ENCODE measurements around the gene POLR2C. TPM values are rescaled to one million over a fixed set of nuclear protein-coding genes. Genes with fewer than 3 reads are reported as not detected.
"Not testable (repeated sequence)": the region's sequence is repeated elsewhere in the genome, so short reads cannot be mapped to it uniquely, and the experiment has no call there.

Gene POLR2C
- total RNA-seq, 1 experiment from 2014 or later: 47.8 TPM

GRCh38 chr16:57435838-57436237 is 26.6 kb upstream of the POLR2C start:
- BruUV-seq (replicated peaks): no TSS peak
- peaks cover 16% of the 10 kb centered on the region for H3K36me3 ChIP-seq (ENCODE audit: low read depth)
- CTCF ChIA-PET: no interaction called here

GRCh38 chr16:57439947-57440346 is 22.5 kb upstream of the POLR2C start:
- Histone ChIP-seq H3K36me3 (ENCODE audit: low read depth) (peaks cover 15% of the 10 kb centered on the region), H3K79me2 (ENCODE audit: low read depth) (peaks cover 13% of the 10 kb centered on the region; the same call in 1 of the 2 replicates)
- BruUV-seq (replicated peaks); POLR2A ChIA-PET (ENCODE audit: unreplicated experiment); H3F3A ChIP-seq (ENCODE audit: insufficient read depth, low read depth); H3K27ac ChIP-seq; intact Hi-C loops (cut with micrococcal nuclease; ENCODE audit: unreplicated experiment); H3K9me2 ChIP-seq (ENCODE audit: insufficient read depth); H3K27me3 ChIP-seq (ENCODE audit: insufficient read depth, low read depth); H3K4me2 ChIP-seq; H3K9me3 ChIP-seq (ENCODE audit: insufficient read depth, low read depth); H3K4me1 ChIP-seq (replicated peaks; ENCODE audit: insufficient read depth); H2AFZ ChIP-seq; DNase-seq; CTCF ChIA-PET; H3K4me3 ChIP-seq; H4K20me1 ChIP-seq (ENCODE audit: insufficient read depth): not testable (repeated sequence)

More at GRCh38 chr16:57435838-57436237, 26.6 kb upstream of the POLR2C start:
- Histone ChIP-seq H2AFZ (no peak overlapping the region), H3K27ac (no peak overlapping the region), H3K79me2 (ENCODE audit: low read depth) (no peaks in the 10 kb centered on the region), H3K27me3 (ENCODE audit: insufficient read depth, low read depth) (no peaks in the 10 kb centered on the region), H3K4me1 (replicated peaks; ENCODE audit: insufficient read depth) (no peaks in the 10 kb centered on the region), H3K4me3 (no peak overlapping the region), H3F3A (ENCODE audit: insufficient read depth, low read depth) (0 out of 2 replicates have a peak, but pooled peaks cover 4% of the 10 kb centered on the region), H3K4me2 (no peak overlapping the region), H3K9me3 (ENCODE audit: insufficient read depth, low read depth) (no peaks in the 10 kb centered on the region), H4K20me1 (ENCODE audit: insufficient read depth) (no peaks in the 10 kb centered on the region; the same call in 1 of the 2 replicates), H3K9me2 (ENCODE audit: insufficient read depth) (no peaks in the 10 kb centered on the region)
- no peak for TF ChIP-seq EZH2 (IDR thresholded peaks at IDR 0.05; ENCODE audit: low read depth)
- no peak for TF ChIP-seq CTCF (conservative IDR thresholded peaks at IDR 0.05)
- POLR2A ChIA-PET (ENCODE audit: unreplicated experiment): no interaction called here
- no peak for DNase-seq
- intact Hi-C loops (cut with micrococcal nuclease; ENCODE audit: unreplicated experiment): no loop called here

GRCh38 chr16:57440551-57440950 is 21.9 kb upstream of the POLR2C start:
- intact Hi-C loops (cut with micrococcal nuclease; ENCODE audit: unreplicated experiment); H3K27me3 ChIP-seq (ENCODE audit: insufficient read depth, low read depth); H3K4me3 ChIP-seq; H3K4me2 ChIP-seq; DNase-seq; H3K9me3 ChIP-seq (ENCODE audit: insufficient read depth, low read depth); H3K27ac ChIP-seq; H2AFZ ChIP-seq; CTCF ChIA-PET; H4K20me1 ChIP-seq (ENCODE audit: insufficient read depth); BruUV-seq (replicated peaks); H3F3A ChIP-seq (ENCODE audit: insufficient read depth, low read depth); H3K9me2 ChIP-seq (ENCODE audit: insufficient read depth); H3K4me1 ChIP-seq (replicated peaks; ENCODE audit: insufficient read depth); POLR2A ChIA-PET (ENCODE audit: unreplicated experiment): not testable (repeated sequence)
- Histone ChIP-seq H3K36me3 (ENCODE audit: low read depth) (peaks cover 15% of the 10 kb centered on the region), H3K79me2 (ENCODE audit: low read depth) (peaks cover 19% of the 10 kb centered on the region)

- Histone ChIP-seq H3K36me3 (ENCODE audit: low read depth) (peaks cover 13% of the 10 kb centered on the region; the same call in 1 of the 2 replicates), H3K27ac (no peak overlapping the region), H3K79me2 (ENCODE audit: low read depth) (peaks cover 53% of the 10 kb centered on the region), H3F3A (ENCODE audit: insufficient read depth, low read depth) (no peaks in the 10 kb centered on the region), H3K4me1 (replicated peaks; ENCODE audit: insufficient read depth) (peaks cover 14% of the 10 kb centered on the region), H3K4me2 (no peak overlapping the region), H4K20me1 (ENCODE audit: insufficient read depth) (no peaks in the 10 kb centered on the region), H3K9me3 (ENCODE audit: insufficient read depth, low read depth) (peaks cover 5% of the 10 kb centered on the region; the same call in 1 of the 2 replicates), H2AFZ (no peak overlapping the region), H3K4me3 (no peak overlapping the region), H3K27me3 (ENCODE audit: insufficient read depth, low read depth) (no peaks in the 10 kb centered on the region), H3K9me2 (ENCODE audit: insufficient read depth) (no peaks in the 10 kb centered on the region)
- POLR2A ChIA-PET (ENCODE audit: unreplicated experiment): no interaction called here
- intact Hi-C loops (cut with micrococcal nuclease; ENCODE audit: unreplicated experiment): no loop called here
- BruUV-seq (replicated peaks): no TSS peak
- DNase-seq: no peak
- TF ChIP-seq EZH2 (IDR thresholded peaks at IDR 0.05; ENCODE audit: low read depth) (no peak), CTCF (conservative IDR thresholded peaks at IDR 0.05) (no peak)
- CTCF ChIA-PET: interaction anchor here (0.6 kb wide), 1 partner anchor 37 kb away, joined by 3 read pairs; no protein-coding TSS in a partner anchor
These were observed 17.8 kb upstream of the POLR2C start for GRCh38 chr16:57444711-57445110.
